ENCODE measurements around the gene MRPS9. TPM values are rescaled to one million over a fixed set of nuclear protein-coding genes. Genes with fewer than 3 reads are reported as not detected.

The MRPS9 gene
- total RNA-seq, 1 experiment from 2014 or later, result 60.0 TPM

DNA sequence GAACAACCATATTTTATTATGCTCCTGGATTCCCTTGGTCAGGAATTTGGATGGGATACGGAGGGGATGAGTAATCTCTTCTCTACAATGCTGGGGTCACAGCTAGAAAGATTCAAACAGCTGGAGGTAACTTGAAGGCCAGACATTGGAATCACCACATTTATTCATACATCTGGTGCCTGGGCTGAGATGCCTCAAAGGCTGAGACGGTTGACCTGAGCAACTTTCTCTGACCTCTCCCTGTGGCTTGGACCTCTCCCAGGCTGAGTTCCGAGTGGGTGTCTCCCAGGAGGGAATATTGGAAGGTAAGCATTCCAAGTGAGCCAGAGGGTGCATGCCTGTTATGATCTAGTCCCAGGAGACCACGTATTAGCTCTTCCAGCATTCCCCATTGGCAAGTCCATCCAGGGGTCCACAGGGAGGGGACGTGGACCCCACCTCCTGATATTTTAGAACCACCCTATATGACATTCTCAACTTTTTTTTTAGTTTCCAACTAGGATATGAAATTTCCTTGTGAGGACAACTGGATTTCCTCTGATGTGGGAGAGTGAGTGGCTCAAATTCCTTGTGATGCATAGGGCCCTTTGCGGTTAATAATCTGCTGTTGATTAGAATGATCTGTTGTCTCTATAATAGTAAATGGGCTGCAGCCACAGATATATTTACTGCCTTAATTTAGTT is 101.8 kb downstream of the MRPS9 start:
- Histone ChIP-seq H4K5ac (ENCODE audit: insufficient read length, low read depth, low read length) (no peak overlapping the region), H3K56ac (ENCODE audit: insufficient read length, low read depth, low read length) (no peak overlapping the region), H3K79me1 (ENCODE audit: insufficient read depth, low read depth, low read length, poor library complexity, severe bottlenecking) (no peaks in the 10 kb centered on the region), H3K18ac (ENCODE audit: insufficient read length, low read depth, low read length) (no peak overlapping the region), H4K8ac (replicated peaks; ENCODE audit: insufficient read length, low read depth, low read length) (no peak overlapping the region), H3K4me1 (ENCODE audit: insufficient read depth, low read length) (no peaks in the 10 kb centered on the region), H2BK5ac (ENCODE audit: insufficient read length, low read length) (no peak overlapping the region), H4K91ac (ENCODE audit: insufficient read length, low read depth, low read length) (no peak overlapping the region), H3K9me3 (ENCODE audit: control insufficient read depth, low read depth, low read length) (no peaks in the 10 kb centered on the region), H2AK5ac (ENCODE audit: insufficient read length, low read length) (no peak overlapping the region), H2BK20ac (ENCODE audit: low read depth, low read length, poor library complexity, severe bottlenecking) (no peak overlapping the region), H3K23ac (ENCODE audit: insufficient read length, low read depth, low read length) (no peak overlapping the region), H3K14ac (ENCODE audit: insufficient read depth, low read length) (no peak overlapping the region; the same call in 1 of the 2 replicates), H3T11ph (ENCODE audit: low read length) (no peak overlapping the region), H3K27me3 (ENCODE audit: insufficient read depth, low read length) (no peaks in the 10 kb centered on the region), H3K79me2 (ENCODE audit: insufficient read depth, low read length) (no peaks in the 10 kb centered on the region), H3K4ac (ENCODE audit: low read depth, low read length) (no peak overlapping the region), H3K23me2 (ENCODE audit: insufficient read length, low read depth, low read length, poor library complexity, severe bottlenecking) (peaks cover 5% of the 10 kb centered on the region), H2BK120ac (ENCODE audit: low read depth, low read length, poor library complexity, severe bottlenecking) (no peak overlapping the region), H3K27ac (ENCODE audit: insufficient read length, low read depth, low read length) (no peak overlapping the region), H2BK15ac (ENCODE audit: low read depth, low read length) (no peak overlapping the region), H3K4me2 (ENCODE audit: insufficient read depth, insufficient read length, low read length) (no peak overlapping the region), H2BK12ac (ENCODE audit: insufficient read length, low read depth, low read length) (no peak overlapping the region), H3K9ac (ENCODE audit: extremely low read depth, insufficient read length, low read length) (no peak overlapping the region), H4K20me1 (ENCODE audit: control insufficient read depth, insufficient read depth, insufficient read length) (no peaks in the 10 kb centered on the region), H2AFZ (ENCODE audit: low read length) (no peak overlapping the region)
- Mint-ChIP-seq H3K4me3 (no peak overlapping the region), H3K9me3 (no peaks in the 10 kb centered on the region; a peak in 1 of 5 replicates), H3K27me3 (ENCODE audit: low read depth) (peaks cover 19% of the 10 kb centered on the region), H3K36me3 (ENCODE audit: insufficient read depth in 1 of 3, low read depth in 3 of 3) (peaks cover 0 to 3% (median 0%) of the 10 kb centered on the region in 3 experiments; a peak in 1 of 7 replicates), H3K27ac (no peak overlapping the region), H3K4me1 (peaks cover 7 to 14% of the 10 kb centered on the region in 2 experiments)
- DNase-seq, result no peak
- WGBS (ENCODE audit: extremely low coverage, insufficient read length, low lambda C conversion rate), result no CpG with 5 or more reads among the region's 6 CpGs
- TF ChIP-seq, protein P1, sequence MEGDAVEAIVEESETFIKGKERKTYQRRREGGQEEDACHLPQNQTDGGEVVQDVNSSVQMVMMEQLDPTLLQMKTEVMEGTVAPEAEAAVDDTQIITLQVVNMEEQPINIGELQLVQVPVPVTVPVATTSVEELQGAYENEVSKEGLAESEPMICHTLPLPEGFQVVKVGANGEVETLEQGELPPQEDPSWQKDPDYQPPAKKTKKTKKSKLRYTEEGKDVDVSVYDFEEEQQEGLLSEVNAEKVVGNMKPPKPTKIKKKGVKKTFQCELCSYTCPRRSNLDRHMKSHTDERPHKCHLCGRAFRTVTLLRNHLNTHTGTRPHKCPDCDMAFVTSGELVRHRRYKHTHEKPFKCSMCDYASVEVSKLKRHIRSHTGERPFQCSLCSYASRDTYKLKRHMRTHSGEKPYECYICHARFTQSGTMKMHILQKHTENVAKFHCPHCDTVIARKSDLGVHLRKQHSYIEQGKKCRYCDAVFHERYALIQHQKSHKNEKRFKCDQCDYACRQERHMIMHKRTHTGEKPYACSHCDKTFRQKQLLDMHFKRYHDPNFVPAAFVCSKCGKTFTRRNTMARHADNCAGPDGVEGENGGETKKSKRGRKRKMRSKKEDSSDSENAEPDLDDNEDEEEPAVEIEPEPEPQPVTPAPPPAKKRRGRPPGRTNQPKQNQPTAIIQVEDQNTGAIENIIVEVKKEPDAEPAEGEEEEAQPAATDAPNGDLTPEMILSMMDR (conservative IDR thresholded peaks at IDR 0.05), result no peak
